HG03066 (cell line): ENCODE results near the gene KLHL29.

Experiments
- ATAC-seq: cut with Tn5 transposase; IDR thresholded peaks from one replicate; pipeline ENCODE4 v1.9.1; 2021; ENCODE audit warnings: low read depth; ENCODE audit not compliant: unreplicated experiment

The KLHL29 gene

GRCh38 chr2:23599667-23600066, 214.7 kb downstream of the KLHL29 start:
- ATAC-seq, result no peak

GRCh38 chr2:23600346-23600745, 215.4 kb downstream of the KLHL29 start:
- no peak for ATAC-seq

GRCh38 chr2:23601301-23601965, 216.5 kb downstream of the KLHL29 start:
- no peak for ATAC-seq

GRCh38 chr2:23602116-23602515, 217.1 kb downstream of the KLHL29 start:
- no peak for ATAC-seq

GRCh38 chr2:23603156-23603555, 218.2 kb downstream of the KLHL29 start:
- ATAC-seq, result no peak

- no peak for ATAC-seq
Measured at GRCh38 chr2:23603581-23603980, 218.6 kb downstream of the KLHL29 start.

- ATAC-seq, result no peak
Measured at GRCh38 chr2:23604731-23605130, 219.8 kb downstream of the KLHL29 start.

- ATAC-seq, result no peak
Measured at GRCh38 chr2:23605236-23605635, 220.3 kb downstream of the KLHL29 start.

GRCh38 chr2:23606196-23606595, 221.2 kb downstream of the KLHL29 start:
- no peak for ATAC-seq

GRCh38 chr2:23606968-23607367, 222.0 kb downstream of the KLHL29 start:
- ATAC-seq, result no peak

GRCh38 chr2:23607925-23608324, 222.9 kb downstream of the KLHL29 start:
- no peak for ATAC-seq

- ATAC-seq, result no peak
Measured at GRCh38 chr2:23609254-23609653, 224.3 kb downstream of the KLHL29 start.

GRCh38 chr2:23611839-23612238, 226.9 kb downstream of the KLHL29 start:
- ATAC-seq, result no peak

- ATAC-seq, result no peak
Measured at GRCh38 chr2:23614701-23615100, 229.7 kb downstream of the KLHL29 start.

- ATAC-seq, result no peak
Measured at GRCh38 chr2:23615216-23616020, 230.4 kb downstream of the KLHL29 start.

GRCh38 chr2:23616630-23617029, 231.7 kb downstream of the KLHL29 start:
- no peak for ATAC-seq

GRCh38 chr2:23617167-23617810, 232.3 kb downstream of the KLHL29 start:
- ATAC-seq, result no peak

- no peak for ATAC-seq
Measured at GRCh38 chr2:23617811-23618215, 232.8 kb downstream of the KLHL29 start.

GRCh38 chr2:23618265-23618664, 233.3 kb downstream of the KLHL29 start:
- no peak for ATAC-seq

GRCh38 chr2:23618794-23619530, 234.0 kb downstream of the KLHL29 start:
- ATAC-seq, result no peak

- ATAC-seq, result no peak
Measured at GRCh38 chr2:23619941-23620340, 235.0 kb downstream of the KLHL29 start.
